Skeletal muscle satellite cell (primary cell): ENCODE data around the gene POPDC2.
A peak's percentile ranks its signal among the peaks of the same experiment; 100 is the strongest.
"Not testable (repeated sequence)": the region's sequence is repeated elsewhere in the genome, so short reads cannot be mapped to it uniquely, and the experiment has no call there.

ENCODE experiments used
- H3K27me3 ChIP-seq: 2 replicates; pipeline ENCODE4 v1.7.0; 2013; ENCODE audit warnings: low read length; ENCODE audit not compliant: control insufficient read depth, insufficient read depth
- H3K36me3 ChIP-seq: 2 replicates; pipeline ENCODE4 v1.7.0; 2013; ENCODE audit warnings: mild to moderate bottlenecking, control low read depth, low read length; ENCODE audit not compliant: insufficient read depth
- H3K4me1 ChIP-seq: 2 replicates; pipeline ENCODE4 v1.7.0; 2013; ENCODE audit warnings: low read length; ENCODE audit not compliant: control insufficient read depth, insufficient read depth
- H3K4me2 ChIP-seq: 2 replicates; pipeline ENCODE4 v1.7.0; 2013; ENCODE audit warnings: mild to moderate bottlenecking, low read length
- H3K4me3 ChIP-seq: 2 replicates; pipeline ENCODE4 v1.7.0; 2013; ENCODE audit warnings: low read length
- H3K9ac ChIP-seq: 2 replicates; pipeline ENCODE4 v1.7.0; 2013; ENCODE audit warnings: mild to moderate bottlenecking, low read depth, low read length, moderate library complexity
- H3K9me3 ChIP-seq: replicated peaks from 2 replicates; pipeline ENCODE4 v1.7.0; 2013; ENCODE audit warnings: mild to moderate bottlenecking, control low read depth, low read length

POPDC2 gene

DNA sequence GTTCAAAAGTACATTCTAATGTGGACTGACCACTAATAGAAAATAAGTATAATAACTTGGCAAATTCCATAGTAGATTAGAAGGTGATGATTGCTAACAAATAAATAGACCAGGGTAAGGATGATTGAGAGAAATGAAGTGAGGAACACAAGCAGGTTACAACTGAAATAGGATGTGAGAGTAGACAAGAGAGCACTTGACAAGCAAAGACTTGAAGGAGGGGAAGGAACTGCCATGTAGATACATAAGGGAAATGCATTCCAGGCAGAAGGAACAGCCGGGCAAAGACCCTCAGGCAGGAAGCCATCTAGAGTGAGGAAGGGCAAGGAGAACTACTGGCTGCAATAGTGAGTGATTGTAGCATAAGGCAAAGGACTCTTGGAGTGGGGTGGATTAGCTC, 57.7 kb downstream of the POPDC2 start:
- Histone ChIP-seq H3K9ac (no peak overlapping the region), H3K4me2 (no peak overlapping the region), H3K4me1 (peaks cover 7% of the 10 kb centered on the region), H3K27me3 (no peaks in the 10 kb centered on the region), H3K9me3 (no peaks in the 10 kb centered on the region), H3K4me3 (no peak overlapping the region), H3K36me3 (no peaks in the 10 kb centered on the region)

GRCh38 chr3:119601154-119601553, 59.2 kb downstream of the POPDC2 start:
- H3K4me3 ChIP-seq = no peak overlapping the region
- no peaks in the 10 kb centered on the region for H3K36me3 ChIP-seq
- H3K9me3 ChIP-seq = no peaks in the 10 kb centered on the region
- no peak overlapping the region for H3K4me2 ChIP-seq
- H3K9ac ChIP-seq = no peak overlapping the region
- peaks cover 15% of the 10 kb centered on the region for H3K4me1 ChIP-seq
- H3K27me3 ChIP-seq = no peaks in the 10 kb centered on the region

- H3K9ac ChIP-seq = no peak overlapping the region
- H3K4me2 ChIP-seq = no peak overlapping the region
- no peaks in the 10 kb centered on the region for H3K27me3 ChIP-seq
- H3K4me3 ChIP-seq = no peak overlapping the region
- peaks cover 19% of the 10 kb centered on the region for H3K4me1 ChIP-seq
- no peaks in the 10 kb centered on the region for H3K36me3 ChIP-seq
- H3K9me3 ChIP-seq = no peaks in the 10 kb centered on the region
Measured at GRCh38 chr3:119600732-119601131, 59.7 kb downstream of the POPDC2 start.

DNA sequence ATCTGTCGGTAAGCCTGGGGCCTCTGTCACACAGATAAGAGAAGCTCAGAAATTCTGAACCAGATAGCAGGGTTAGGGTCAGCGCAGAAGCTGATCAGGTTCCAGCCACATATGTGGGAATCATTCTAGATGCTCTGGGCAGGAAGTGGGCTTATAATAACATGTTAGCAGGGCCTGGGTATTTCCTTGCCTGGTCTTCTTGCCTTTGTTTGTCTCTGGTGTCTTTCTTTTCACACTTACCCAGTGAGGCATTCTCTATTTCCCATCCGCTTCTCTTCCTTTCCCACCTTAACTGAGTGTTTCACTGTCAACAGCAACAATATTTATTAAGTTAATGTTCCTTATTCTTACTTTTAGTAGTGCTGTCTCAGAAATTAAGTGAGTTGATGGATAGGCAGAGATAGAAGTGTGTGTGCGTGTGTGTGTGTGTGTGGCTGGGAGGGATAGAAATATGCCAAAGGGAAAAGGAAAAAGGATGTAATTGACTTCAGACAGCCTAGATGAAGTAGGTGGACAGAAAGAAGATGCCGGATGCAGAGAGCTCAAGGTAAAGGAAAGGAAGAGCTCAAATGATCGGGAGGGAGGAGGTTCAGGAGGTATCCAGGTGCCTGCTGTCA, 60.7 kb downstream of the POPDC2 start:
- H3K4me2 ChIP-seq = no peak overlapping the region
- H3K36me3 ChIP-seq = no peaks in the 10 kb centered on the region
- H3K4me3 ChIP-seq = no peak overlapping the region
- H3K4me1 ChIP-seq = peaks cover 21% of the 10 kb centered on the region
- H3K9me3 ChIP-seq = no peaks in the 10 kb centered on the region
- no peaks in the 10 kb centered on the region for H3K27me3 ChIP-seq
- no peak overlapping the region for H3K9ac ChIP-seq

- H3K27me3 ChIP-seq = no peaks in the 10 kb centered on the region
- H3K4me1 ChIP-seq = peaks cover 21% of the 10 kb centered on the region
- no peaks in the 10 kb centered on the region for H3K36me3 ChIP-seq
- no peak overlapping the region for H3K9ac ChIP-seq
- no peaks in the 10 kb centered on the region for H3K9me3 ChIP-seq
- H3K4me2 ChIP-seq = no peak overlapping the region
- H3K4me3 ChIP-seq = no peak overlapping the region
Measured at GRCh38 chr3:119598410-119599098, 61.8 kb downstream of the POPDC2 start.

DNA sequence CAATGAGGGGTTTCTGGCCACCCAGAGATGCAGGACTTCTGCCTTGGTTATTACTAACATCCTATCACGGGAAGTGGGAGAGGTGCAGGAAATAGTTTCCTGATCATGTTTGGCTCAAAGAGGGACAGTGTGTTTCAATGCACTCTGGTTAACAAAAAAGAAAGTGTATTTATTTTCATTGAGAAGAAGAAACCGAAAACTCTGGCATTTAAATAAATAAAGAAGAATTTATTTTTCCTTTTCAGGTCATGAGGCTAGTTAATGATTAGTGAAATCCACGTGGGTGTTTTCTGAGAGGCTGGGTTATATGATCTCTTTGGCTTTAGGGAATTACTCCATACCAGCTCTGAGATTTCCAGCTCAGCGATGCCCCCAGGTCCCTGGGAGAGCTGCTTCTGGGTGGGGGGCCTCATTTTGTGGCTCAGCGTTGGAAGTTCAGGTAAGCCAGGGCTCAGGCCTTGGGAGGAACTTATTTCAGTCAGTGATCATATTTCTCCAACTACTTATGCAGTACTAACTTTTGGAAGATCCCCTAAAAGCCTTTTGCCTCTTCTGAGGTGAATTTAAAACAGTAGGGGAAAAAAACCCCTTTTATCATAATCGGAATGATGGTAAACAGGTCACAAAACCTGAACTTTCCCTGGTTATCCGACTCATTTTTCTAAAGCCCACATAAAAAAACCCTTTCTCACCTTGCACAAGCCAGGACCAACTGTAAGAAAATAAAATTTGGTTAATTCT, 62.7 kb downstream of the POPDC2 start, which contains the start of gene PLA1A:
Gene PLA1A, plus strand, starts transcription at position 338 of the 741 bp plus-strand sequence. Its CDS starts 29 bp downstream, at position 367.
- Histone ChIP-seq H3K9ac (no peak within 1 kb of the TSS), H3K27me3 (no peaks in the 10 kb centered on the region), H3K4me1 (peaks cover 21% of the 10 kb centered on the region), H3K9me3 (no peaks in the 10 kb centered on the region), H3K4me2 (no peak within 1 kb of the TSS), H3K36me3 (no peaks in the 10 kb centered on the region), H3K4me3 (no peak within 1 kb of the TSS)

DNA sequence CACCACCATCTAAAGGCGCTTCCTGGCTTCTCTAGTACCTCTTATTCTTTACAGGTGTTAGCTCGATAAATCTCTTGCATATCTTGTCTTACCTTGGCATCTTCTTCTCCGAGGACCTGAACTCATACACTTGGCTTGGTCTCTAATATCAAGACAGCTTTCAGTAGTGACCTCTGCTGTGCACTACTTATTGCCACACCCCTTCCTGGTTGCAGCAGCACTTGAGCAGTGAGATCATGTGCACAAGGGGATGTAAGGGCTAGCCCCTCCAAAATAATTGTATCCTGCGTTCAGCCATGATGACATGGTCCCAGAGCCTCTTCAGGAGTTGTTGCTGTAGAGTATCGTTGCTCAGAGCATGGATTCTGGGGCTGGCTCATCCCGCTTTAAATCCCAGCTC, 64.0 kb downstream of the POPDC2 start:
- Histone ChIP-seq H3K27me3 (no peaks in the 10 kb centered on the region), H3K4me2 (peak overlapping the region; percentile 82), H3K9ac (no peak overlapping the region), H3K9me3 (no peaks in the 10 kb centered on the region), H3K4me3 (no peak overlapping the region), H3K36me3 (no peaks in the 10 kb centered on the region), H3K4me1 (peaks cover 21% of the 10 kb centered on the region)

DNA sequence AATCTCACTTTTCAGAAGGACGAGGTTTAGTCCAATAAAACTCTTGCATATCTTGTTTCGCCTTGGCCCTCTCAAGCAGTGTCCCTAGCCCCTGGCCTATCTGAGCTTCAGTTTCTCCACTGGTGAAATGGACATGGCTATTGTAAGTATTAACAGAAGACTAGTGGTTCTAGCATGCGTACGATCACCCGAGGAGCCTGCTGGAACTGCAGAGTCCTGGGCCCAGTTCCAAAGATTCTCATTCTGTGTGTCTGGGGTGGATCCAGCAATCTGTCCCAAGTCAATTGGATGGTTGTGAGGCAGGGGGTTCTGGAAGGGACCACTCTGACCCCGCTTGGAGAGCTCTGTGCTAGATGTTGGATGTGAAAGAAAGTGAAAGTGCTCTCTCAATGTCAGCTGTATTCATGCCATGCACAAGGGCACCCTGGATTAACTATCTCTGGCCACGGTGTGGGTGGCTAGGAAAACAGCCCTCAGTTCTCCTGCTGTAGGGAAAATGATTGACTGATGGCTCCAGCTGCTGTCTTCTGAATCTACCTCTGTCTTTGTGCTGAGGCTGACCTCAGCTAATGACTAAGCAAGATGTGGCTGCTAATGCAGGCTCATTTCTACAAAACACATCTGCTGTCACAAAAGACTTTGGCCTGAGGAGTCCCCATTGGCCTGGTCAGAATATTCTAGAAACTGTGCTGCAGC, 64.6 kb downstream of the POPDC2 start:
- peaks cover 21% of the 10 kb centered on the region for H3K4me1 ChIP-seq
- no peaks in the 10 kb centered on the region for H3K27me3 ChIP-seq
- H3K9ac ChIP-seq = peak overlapping the region; percentile 65
- no peaks in the 10 kb centered on the region for H3K9me3 ChIP-seq
- peak overlapping the region; percentile 66 for H3K4me3 ChIP-seq
- H3K4me2 ChIP-seq = peak overlapping the region; percentile 82
- H3K36me3 ChIP-seq = no peaks in the 10 kb centered on the region

DNA sequence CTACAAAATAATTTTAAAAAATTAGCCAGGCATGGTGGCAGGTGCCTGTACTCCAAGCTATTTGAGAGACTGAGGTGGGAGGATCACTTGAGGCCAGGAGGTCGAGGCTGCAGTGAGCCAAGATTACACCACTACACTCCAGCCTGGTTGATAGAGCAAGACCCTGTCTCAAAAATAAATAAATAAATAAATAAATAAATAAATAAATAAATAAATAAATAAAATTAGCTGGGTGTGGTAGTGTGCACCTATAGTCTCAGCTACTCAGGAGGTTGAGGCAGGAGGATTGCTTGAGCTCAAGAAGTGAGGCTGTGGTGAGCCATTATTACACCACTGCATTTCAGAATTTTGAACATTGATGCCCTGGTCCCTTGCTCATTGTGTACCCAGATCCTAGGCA, 65.5 kb downstream of the POPDC2 start:
- not testable (repeated sequence) for H3K4me3 ChIP-seq, H3K4me2 ChIP-seq, H3K9me3 ChIP-seq, H3K27me3 ChIP-seq, H3K36me3 ChIP-seq
- Histone ChIP-seq H3K9ac (peak overlapping the region; percentile 65), H3K4me1 (peaks cover 21% of the 10 kb centered on the region)

GRCh38 chr3:119594066-119594465, 66.3 kb downstream of the POPDC2 start:
- Histone ChIP-seq H3K4me3 (no peak overlapping the region), H3K27me3 (no peaks in the 10 kb centered on the region), H3K36me3 (no peaks in the 10 kb centered on the region), H3K9ac (no peak overlapping the region), H3K9me3 (no peaks in the 10 kb centered on the region), H3K4me2 (no peak overlapping the region), H3K4me1 (peaks cover 22% of the 10 kb centered on the region)

- H3K9me3 ChIP-seq = no peaks in the 10 kb centered on the region
- peaks cover 23% of the 10 kb centered on the region for H3K4me1 ChIP-seq
- no peak overlapping the region for H3K4me2 ChIP-seq
Measured at GRCh38 chr3:119592861-119593260, 67.5 kb downstream of the POPDC2 start.

More at GRCh38 chr3:119592861-119593260, 67.5 kb downstream of the POPDC2 start:
- Histone ChIP-seq H3K9ac (no peak overlapping the region), H3K4me3 (no peak overlapping the region), H3K36me3 (no peaks in the 10 kb centered on the region), H3K27me3 (no peaks in the 10 kb centered on the region)
